Measurements from ENCODE around the gene UPF3A.
A peak's percentile ranks its signal among the peaks of the same experiment; 100 is the strongest.
"Not testable (repeated sequence)": the region's sequence is repeated elsewhere in the genome, so short reads cannot be mapped to it uniquely, and the experiment has no call there.

Gene UPF3A, protein sequence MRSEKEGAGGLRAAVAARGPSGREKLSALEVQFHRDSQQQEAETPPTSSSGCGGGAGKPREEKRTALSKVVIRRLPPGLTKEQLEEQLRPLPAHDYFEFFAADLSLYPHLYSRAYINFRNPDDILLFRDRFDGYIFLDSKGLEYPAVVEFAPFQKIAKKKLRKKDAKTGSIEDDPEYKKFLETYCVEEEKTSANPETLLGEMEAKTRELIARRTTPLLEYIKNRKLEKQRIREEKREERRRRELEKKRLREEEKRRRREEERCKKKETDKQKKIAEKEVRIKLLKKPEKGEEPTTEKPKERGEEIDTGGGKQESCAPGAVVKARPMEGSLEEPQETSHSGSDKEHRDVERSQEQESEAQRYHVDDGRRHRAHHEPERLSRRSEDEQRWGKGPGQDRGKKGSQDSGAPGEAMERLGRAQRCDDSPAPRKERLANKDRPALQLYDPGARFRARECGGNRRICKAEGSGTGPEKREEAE

DNA sequence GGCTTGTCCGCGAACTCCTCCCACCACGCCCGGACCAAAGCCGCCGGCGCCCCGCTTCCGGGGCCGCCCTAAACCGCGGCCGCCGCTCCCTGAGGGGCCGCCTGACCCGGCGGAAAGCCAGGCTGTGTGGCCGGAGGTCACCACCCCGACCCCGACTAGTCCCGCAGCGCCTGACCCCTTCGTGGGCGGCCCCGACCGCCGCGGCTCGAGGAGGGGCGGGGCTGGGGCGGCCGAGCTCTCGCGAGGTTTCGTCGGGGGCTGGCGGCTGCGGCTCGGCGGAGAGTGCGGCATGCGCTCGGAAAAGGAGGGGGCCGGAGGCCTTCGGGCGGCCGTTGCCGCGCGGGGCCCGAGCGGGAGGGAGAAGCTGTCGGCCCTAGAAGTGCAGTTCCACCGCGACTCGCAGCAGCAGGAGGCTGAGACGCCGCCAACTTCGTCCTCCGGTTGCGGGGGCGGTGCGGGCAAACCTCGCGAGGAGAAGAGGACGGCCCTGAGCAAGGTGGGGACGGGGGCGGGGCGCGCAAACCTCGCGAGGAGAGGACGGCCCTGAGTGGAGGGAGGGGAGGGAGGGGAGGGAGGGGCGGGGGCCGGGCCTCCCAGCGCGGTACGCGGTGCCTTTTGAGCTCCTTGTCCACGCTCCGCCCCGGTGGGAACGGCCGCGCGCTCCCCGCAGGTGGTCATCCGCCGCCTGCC is at the start of gene UPF3A:
TSS of gene UPF3A (plus strand) at position 251 of the 690 bp plus-strand sequence. CDS start at position 290, 39 bp downstream.
- peak; percentile 83 to 84 for DNase-seq (ENCODE audit: low read depth in 2 of 2)

DNA sequence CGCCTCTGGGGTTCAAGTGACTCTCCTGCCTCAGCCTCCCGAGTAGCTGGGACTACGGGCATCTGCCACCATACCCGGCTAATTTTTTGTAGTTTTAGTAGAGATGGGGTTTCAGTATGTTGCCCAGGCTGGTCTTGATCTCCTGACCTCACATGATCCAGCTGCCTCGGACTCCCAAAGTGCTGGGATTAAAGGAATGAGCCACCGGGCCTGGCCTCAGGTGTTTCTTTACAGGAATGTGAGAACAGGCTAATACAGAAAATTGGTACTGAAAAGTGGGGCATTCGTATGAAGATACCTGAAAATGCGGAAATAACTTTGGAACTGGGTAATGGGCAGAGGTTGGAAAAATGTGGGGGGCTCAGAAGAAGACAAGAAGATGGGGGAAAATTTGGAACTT is 49.5 kb upstream of the UPF3A start:
- no peak for DNase-seq (ENCODE audit: low read depth in 2 of 2)

DNA sequence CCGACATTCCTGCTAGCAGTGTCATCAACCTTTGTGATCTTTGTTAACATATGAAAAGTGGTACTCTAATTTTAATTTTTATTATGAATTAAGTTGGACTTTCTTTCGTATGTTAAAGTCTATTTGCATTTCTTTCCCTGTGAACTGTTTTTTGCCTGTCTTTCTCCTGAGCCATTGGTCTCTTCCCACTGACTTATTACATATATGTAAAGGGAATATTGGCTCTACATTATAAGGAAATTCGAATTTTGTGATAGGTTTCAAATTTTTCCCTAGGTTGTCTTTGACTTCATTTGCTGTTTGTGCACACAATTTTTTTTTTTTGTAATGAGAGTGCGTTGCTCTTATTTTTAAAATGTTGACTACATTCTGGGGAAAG is 47.1 kb upstream of the UPF3A start:
- no peak for DNase-seq (ENCODE audit: low read depth in 2 of 2)

DNA sequence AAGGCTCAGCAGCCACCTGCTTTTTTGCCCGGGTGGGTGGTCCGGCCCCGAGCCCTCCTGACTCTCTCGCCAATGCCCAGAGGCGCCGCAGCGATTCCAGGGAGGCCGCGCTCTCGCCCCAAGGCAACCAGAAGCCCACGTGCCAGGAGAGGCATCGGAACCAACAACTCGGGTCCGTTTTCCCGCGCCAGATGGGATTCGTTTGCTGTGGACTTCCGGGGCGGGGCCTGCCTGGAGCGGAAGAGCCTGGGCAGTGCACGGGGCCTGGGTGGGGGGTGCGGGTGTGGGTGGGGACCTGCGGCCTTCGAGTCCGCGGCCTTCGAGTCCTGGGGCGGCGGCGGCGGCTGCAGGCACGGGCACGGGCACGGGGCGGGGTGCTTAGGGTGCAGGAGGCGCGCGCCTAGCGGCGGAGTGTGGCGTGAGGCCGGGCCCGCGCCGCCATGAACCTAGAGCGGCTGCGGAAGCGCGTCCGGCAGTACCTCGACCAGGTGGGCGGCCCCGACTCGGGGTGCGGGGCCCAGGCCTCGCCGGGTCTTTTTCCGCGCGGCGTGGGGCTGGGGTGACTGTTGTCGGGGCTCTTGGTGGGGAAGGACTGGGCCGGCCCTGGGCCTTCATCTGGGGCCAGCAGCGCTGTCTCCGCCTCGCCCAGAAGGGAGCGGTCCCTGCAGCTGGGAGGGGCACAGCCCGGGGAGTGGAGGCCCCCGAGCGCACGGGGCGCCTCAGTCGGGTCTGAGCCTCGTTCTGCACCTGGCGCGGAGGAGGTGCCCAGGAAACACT is 46.6 kb upstream of the UPF3A start, which contains the start of gene CDC16:
TSS of gene CDC16 (plus strand) at position 253 of the 777 bp plus-strand sequence. CDS start at position 441, 188 bp downstream.
- DNase-seq (ENCODE audit: low read depth in 2 of 2) = peak; percentile 87 to 89

DNA sequence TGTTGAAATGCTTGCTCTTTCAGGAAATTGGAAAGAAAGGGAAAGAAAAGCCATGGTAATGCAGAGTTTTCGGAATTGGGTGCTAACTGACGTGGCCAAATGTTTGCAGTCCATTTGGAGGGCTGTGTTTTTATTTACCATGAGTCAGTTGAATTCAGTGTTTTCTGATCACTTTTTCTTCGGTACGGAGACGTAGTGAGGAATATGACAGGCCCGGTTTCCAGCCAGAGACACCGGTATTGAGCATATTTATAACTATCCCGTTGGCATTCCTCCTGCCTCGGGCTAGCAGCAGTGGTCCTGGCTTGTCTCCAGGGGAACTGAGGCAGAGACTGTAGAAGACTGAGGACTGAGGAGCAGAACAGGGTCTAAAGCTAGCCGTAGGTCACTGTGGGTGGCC is 45.7 kb upstream of the UPF3A start:
- no peak for DNase-seq (ENCODE audit: low read depth in 2 of 2)

DNA sequence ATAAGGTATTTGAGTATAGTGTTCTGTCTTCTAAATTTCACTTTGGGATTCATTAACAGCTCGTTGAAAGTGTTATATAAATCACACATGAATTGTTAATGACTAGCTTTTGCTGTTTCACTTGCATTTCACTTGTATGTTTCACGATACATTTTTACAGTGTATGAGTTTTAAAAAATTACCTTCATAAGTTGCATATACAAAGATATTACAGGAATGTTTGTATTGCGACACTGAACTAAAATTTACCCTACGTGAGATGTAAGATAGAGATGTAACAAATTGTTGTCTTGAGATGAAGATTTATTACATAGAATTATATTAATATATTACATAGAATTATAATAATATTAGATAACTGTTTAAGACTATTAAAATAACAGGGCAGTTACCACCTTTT is 45.2 kb upstream of the UPF3A start:
- DNase-seq (ENCODE audit: low read depth in 2 of 2) = no peak

DNA sequence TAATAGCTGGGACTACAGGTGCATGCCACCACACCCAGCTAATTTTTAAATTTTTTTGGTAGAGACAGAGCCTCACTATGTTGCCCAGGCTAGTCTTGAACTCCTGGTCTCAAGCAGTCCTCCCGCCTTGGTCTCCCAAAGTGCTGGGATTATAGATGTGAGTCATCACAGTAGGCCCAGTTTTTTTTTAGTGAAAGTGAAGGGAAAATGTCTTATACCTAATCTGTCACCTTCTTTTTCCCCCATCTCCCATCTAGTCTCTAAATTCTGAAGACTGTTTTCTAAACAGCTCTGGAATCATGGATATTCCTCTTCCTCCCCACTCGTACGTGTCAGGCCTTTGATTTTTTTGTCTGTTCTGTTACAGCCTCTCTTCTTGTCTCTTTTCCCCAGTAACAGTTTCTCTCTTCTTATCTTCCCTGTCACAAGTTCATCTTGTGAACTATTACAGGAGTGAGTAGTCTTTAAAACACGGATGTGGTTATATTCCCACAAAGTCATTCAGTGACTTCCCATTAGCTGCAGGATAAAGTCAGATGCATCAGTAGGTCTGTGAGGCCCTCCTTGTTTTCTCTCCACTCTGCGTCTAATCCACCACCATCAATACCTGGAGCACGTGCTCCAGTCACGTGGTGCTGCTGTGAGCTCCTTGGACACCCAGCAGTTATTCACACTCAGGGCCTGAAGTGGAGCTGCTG is 43.8 kb upstream of the UPF3A start:
- DNase-seq (ENCODE audit: low read depth in 2 of 2) = no peak

DNA sequence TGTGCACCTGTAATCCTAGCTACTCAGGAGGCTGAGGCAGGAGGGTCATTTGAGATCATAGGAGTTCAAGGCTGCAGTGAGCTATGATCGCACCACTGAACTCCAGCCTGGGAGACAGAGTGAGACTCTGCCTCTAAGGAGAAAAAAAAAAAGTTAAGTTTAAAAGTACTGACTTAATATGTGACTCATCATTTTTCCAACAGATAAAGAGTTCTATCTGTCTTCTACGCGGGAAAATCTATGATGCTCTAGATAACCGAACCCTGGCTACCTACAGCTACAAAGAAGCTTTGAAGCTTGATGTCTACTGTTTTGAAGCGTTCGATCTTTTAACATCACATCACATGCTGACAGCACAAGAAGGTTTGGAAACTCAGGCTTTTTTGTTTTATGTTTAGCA is 39.5 kb upstream of the UPF3A start:
- no peak for DNase-seq (ENCODE audit: low read depth in 2 of 2)

DNA sequence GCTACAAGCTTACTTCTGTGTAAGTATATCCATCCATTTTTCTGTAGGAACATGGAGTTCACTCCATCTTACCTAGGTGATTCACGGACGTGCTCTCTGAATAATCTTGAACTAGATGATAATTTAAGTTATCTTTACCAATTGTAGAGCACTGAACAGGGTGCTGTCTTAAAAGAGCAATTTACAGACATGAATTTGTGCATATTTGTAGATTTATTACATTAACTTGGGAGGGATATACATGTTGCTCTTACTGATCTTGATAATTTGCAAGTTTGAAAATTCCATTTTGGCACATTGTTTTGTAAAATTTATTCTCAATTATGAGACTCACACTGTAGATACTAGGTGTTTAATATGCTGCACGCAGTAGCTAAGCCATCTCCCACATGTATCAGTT is 37.4 kb upstream of the UPF3A start:
- no peak for DNase-seq (ENCODE audit: low read depth in 2 of 2)

DNA sequence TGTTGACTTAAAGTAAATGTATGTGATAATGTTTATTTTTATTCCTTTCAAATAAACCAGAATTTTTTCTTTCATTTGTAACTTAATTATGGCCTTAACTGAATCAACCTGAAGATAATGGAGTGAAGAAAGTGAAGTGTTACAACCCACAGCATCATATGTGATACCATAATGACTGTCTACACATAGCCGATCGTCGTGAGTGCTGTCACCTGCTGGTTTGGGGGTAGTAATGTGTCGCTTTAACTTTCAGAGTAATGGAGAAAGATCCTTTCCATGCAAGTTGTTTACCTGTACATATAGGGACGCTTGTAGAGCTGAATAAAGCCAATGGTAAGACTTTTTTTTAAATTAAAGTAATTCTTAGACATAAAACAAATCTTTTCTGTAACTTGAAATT is 36.8 kb upstream of the UPF3A start:
- DNase-seq (ENCODE audit: low read depth in 2 of 2) = no peak

DNA sequence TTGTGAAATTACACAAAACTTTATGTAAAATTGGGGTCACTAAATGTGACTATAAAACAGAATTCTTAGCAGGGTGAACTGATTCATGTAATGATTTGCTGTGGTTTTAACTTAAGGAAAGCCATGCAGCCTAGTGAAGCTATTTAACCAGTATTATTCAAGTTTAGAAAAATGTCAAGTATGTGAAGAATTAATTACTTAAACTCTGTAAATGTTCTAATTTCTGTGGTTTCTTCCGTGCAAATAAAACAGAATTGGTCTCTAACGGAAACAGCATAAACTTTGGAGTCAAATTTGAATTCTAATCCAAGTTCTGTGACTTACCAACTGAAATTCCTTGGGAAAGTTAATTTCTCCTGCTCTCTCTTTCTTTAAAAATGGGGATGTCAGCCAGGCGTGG is 33.4 kb upstream of the UPF3A start:
- no peak for DNase-seq (ENCODE audit: low read depth in 2 of 2)

DNA sequence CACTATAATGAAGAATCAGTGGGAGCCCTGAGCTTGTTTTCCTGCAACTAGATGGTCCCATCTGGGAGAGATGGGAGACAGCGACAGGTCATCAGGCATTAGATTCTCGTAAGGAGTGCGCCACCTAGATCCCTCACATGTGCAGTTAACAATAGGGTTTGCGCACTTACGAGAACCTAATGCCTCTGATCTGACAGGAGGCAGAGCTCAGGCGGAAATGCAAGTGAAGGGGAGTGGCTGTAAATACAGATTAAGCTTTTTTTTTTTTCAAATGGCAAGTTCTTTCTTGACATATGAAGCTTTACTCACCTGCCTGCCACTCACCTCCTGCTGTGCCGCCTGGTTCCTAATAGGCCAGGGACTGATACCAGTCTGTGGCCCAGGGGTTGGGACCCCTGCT is 32.3 kb upstream of the UPF3A start:
- DNase-seq (ENCODE audit: low read depth in 2 of 2) = no peak

DNA sequence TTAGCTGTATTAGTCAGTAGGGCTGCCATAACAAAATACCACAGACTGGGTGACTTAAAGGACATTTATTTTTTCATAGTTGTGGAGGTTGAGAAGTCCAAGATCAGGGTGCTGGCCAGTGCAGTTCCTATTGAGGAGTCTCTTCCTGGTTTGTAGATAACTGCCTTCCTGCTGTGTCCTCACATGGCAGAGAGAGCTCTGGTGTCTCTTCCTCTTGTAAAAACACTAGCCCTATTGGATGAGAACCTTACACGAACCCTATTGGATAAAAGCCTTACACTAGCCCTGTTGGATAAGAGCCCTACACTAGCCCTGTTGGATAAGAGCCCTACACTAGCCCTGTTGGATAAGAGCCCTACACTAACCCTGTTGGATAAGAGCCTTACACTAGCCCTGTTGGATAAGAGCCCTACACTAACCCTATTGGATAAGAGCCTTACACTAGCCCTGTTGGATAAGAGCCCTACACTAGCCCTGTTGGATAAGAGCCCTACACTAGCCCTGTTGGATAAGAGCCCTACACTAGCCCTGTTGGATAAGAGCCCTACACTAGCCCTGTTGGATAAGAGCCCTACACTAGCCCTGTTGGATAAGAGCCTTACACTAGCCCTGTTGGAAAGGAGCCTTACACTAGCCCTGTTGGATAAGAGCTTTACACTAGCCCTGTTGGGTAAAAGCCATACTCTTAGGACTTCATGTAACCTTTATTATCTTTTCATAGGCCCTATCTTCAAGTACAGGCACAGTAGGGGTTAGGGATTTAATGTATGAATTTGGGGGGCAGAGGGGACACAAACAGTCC is 29.6 kb upstream of the UPF3A start:
- not testable (repeated sequence) for DNase-seq (ENCODE audit: low read depth in 2 of 2)

DNA sequence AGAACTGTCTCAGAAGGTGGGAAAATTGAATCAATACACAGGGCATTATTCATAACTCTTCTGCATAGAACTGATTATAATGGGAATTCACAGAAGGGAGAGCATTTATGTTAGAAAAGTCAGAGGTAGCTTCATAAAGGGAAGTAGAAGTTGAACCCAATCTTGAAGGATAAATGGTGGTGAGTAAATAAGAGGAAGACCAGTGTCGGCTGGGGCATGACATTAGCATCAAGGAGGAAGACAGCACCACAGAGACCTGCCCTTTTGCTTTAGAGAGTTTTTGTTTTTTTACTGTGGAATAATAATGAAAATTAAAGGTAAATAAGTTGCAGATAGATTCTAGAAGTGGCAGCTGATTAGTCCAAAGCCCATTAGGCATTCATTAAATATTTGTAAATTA is 24.9 kb upstream of the UPF3A start:
- DNase-seq (ENCODE audit: low read depth in 2 of 2) = no peak

DNA sequence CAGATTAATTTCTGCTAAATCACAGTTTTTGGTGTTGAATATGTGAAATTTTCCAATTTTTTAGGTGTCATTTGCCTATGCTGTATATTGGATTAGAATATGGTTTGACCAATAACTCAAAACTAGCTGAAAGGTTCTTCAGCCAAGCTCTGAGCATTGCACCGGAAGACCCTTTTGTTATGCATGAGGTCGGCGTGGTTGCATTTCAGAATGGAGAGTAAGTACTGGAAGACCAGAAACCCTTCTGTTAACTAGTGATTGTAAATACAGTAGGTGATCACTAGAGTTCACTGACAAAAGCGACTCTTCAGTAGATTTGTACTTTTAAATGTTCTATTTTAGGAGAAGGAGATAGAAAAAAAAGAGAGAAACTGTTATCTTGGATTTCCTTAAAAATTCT is 24.4 kb upstream of the UPF3A start:
- no peak for DNase-seq (ENCODE audit: low read depth in 2 of 2)

DNA sequence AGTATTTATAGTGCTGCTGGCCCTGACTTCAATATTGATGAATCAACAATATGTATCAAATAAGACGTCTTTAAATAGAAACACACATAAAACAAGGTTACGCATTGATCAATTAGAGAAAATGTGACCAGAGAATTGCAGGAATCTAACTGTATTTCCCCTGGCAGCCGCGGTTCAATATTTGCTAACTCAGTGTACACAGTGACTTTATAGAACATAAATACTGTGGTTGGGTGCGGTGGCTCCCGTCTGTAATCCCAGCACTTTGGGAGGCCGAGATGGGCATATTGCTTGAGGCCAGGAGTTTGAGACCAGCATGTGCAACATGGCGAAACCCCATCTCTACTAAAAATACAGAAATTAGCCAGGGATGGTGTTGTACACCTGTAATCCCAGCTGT is 22.8 kb upstream of the UPF3A start:
- DNase-seq (ENCODE audit: low read depth in 2 of 2) = no peak

DNA sequence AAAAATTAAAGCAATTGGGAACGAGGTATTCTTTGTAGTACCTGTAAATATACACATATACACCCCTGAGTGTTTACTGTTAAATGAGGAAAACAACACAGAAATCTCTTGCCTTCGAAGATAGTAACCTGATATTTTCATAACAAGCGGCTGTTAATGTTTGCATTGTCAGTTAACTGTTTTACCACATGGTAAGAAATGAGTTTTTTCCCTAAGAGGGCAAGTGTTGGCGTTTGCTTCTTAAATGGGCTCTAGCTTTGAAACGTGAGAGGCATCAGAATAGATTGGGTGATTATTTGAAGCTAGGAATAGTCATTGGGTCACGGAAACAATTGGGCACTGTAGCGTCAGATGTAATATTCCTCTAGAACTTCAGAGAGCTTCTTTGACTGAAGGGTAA is 22.0 kb upstream of the UPF3A start:
- no peak for DNase-seq (ENCODE audit: low read depth in 2 of 2)

DNA sequence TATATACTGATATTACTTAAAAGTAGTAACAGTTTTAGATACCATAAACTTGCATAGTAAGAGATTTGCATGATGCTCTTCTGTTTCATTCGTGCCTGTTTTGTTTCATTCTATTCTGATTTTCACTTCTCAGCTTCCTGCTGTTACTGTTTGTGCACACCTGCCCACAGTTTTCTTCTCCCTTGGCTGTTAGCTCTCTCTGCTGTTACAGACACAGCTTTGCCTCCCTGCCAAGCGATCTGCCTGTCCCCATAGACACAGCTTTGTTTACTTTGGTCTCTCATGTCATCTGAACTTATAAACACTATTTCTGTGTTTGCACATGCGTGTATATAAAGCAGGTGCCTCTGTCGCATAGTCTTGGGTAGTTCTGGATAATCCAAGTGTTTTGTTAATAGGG is 21.4 kb upstream of the UPF3A start:
- DNase-seq (ENCODE audit: low read depth in 2 of 2) = no peak

DNA sequence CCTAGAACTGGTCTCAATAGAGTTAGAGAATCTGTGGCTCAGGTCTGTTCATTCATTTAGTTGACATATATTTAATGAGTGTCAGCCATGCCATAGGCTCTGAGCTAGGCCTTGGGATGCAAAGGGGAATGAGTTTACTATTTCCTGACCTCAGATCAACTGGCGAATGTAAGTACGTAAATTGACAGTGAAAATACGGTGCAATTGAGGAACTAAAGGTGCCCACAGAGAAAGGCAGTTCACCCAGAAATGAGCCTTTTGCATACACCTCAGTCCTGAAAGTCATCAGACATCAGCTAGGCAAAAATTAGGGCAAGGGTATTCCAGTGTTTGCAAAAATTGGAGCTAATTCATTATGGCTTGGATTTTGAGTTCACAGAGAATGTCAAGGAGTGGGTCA is 20.6 kb upstream of the UPF3A start:
- DNase-seq (ENCODE audit: low read depth in 2 of 2) = no peak

DNA sequence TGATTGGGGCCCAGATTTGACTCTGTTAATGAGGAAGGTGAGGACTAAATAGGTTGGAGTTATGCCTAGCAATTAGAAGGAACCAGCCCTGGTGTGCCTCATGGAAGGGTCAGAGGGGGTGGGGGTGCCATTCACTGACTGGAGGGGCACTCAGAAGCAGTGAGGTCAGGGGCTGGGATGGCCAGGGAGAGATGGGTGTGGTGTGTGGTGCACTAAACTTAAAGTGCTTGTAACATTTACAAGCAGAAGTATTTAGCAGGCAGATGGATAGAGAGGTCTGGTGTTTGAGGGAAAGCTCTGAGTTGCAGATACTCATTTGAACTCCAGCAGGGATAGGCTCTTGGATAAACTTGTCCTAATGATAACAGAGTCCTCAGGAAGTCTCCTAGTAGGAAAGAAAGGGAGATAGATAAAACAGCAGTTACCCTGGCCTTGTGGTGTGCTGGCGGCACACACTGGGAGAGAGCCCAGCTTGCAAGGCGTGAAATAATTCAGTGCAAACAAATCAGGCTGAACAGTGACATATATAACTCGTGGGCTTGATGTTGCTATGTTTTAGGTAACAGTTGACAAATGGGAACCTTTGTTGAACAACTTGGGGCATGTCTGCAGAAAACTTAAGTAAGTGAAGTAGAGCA is 20.0 kb upstream of the UPF3A start:
- DNase-seq (ENCODE audit: low read depth in 2 of 2) = no peak

All from stimulated activated CD4-positive, alpha-beta T cell treated with anti-CD3 and anti-CD28 coated beads, Interleukin-1b, Interleukin-23, amount 100 ng/mL, for 4 hours (primary cell).